Activated CD8-positive, alpha-beta memory T cell treated with anti-CD3 and anti-CD28 coated beads, Interleukin-2, amount 50 U/mL, for 48 hours (primary cell): ENCODE data around the gene TMED6.
"Not testable (repeated sequence)": the region's sequence is repeated elsewhere in the genome, so short reads cannot be mapped to it uniquely, and the experiment has no call there.

Experiments
- DNase-seq: peaks from one replicate; pipeline ENCODE4 v3.0.0-alpha.2; 2020

The TMED6 gene

DNA sequence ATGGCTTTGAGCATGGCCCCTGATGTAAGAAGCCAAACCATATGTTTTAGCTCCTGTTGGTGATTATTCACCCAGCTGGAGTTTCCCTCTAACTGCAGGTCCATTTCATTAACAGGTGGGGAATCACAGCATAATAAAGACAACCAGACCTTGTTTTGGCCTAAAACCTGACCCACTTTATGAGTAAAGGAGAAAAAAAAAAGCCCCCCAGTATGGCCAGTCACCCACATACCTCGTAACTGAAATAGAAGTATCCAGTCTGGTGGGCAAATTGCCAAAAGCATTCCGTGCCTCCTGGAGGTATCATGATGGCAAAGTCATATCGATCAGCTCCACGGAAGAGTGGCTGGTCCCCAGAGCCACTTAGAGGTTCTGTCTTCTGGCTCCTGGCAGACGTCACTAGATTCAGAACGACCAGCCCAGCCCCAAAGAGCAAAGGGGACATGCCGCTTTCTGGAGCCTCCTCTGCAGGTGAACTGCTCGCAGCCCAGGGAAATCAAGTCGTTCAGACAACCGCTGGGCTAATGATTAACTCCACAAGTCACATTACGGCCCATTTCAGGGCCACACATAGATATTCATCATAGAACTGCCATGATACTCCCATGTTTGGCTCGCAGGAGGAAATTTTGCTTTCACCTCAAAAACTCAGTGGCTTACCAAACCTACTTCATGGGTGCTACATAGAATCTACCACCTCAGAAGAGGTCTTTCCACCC, at the start of gene TMED6:
TSS of gene TMED6 (minus strand) at position 478 of the 719 bp plus-strand sequence. CDS start at position 445, 33 bp downstream.
- DNase-seq: no peak

DNA sequence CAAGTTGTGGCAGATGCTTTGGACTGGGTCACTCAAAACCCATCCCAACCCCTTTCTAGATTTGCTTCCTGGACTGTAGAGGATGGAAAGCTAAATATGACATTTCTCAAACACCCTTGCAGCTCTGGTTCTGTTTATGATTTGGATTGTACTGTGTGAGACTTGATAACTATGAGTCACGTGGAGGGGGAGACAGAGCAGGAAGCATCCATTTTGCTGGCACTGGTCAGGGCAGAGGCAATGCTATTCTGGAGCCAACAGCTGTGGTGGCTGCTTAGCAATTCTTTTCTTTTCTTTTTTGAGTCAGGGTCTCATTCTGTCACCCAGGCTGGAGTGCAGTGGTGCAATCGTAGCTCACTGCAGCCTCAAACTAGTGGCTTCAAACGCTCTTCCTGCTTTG, 47.8 kb upstream of the TMED6 start:
- DNase-seq: peak; percentile 44

DNA sequence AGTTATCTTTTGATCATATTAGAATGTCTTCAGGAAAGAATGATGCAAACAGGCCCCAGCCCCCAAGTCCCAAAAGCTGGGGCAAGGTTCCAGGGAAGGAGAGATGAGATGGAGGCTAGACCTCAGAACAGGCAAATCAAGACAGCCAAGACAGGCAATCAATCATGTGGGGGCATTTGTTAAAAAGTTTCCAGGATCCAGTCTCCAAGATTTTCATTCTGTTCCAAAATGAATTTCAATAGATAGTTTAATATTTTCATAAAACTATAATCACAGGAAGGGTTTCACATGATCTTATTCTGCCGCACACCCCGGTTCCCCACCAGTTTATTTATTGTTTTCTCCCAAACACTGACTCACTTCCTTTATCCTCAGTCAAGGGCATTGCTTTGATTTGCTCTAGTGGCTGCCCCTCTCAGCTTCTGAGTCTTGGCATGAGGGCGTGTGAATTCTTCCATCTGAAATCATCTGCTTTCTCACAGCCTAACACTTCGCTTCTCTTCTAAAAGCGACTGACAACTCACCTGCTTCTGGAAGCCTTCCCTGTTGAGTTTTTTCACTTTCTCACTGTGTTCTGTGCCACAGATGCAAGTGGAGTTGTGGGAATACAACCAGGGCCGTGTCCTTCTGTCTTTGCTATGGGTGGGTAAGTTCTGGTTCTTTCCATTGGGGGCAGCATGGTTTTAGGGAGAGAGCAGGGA, 46.4 kb upstream of the TMED6 start:
- peak; percentile 42 for DNase-seq

DNA sequence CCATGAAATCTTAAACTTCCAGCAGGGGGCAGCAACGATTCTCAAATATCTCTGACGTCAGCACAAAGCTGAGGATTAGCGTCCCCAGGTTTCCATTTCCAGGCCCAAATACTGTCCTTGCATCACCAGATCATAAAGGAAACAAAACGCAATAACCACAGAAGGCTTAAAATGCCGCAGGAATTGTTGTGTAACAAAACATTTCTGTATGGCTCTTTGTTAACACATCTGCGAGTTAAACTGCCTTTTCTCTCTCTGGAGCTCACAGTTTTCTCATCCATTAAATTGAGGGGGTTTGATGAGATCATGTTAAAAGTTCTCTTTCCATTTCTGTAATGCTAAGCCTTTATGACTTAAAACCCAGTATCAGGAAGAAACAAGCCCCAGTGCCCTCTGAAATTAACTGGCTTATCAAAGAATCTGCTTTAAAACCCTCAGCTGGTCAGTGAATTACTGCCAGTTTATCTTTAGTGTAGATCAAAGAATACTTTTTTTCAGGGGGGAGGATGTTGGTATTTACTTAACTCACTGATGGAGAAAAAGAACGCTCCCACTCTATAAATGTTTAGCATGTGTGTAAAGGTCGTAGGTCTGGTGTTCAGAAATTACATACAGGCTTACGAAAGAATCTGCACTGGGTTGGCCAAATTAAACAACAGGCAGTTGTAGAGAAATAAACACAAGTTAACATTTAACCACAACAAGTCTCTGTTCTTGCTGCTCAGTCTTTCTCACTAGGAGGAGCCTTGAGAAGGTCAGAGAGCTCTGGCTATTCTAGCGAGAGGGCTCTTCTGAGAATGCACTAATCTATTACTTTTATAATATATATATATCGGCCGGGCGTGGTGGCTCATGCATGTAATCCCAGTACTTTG, 44.8 kb upstream of the TMED6 start:
- DNase-seq: peak; percentile 80

- DNase-seq: no peak
Observed at GRCh38 chr16:69395859-69396186, 44.2 kb upstream of the TMED6 start.

DNA sequence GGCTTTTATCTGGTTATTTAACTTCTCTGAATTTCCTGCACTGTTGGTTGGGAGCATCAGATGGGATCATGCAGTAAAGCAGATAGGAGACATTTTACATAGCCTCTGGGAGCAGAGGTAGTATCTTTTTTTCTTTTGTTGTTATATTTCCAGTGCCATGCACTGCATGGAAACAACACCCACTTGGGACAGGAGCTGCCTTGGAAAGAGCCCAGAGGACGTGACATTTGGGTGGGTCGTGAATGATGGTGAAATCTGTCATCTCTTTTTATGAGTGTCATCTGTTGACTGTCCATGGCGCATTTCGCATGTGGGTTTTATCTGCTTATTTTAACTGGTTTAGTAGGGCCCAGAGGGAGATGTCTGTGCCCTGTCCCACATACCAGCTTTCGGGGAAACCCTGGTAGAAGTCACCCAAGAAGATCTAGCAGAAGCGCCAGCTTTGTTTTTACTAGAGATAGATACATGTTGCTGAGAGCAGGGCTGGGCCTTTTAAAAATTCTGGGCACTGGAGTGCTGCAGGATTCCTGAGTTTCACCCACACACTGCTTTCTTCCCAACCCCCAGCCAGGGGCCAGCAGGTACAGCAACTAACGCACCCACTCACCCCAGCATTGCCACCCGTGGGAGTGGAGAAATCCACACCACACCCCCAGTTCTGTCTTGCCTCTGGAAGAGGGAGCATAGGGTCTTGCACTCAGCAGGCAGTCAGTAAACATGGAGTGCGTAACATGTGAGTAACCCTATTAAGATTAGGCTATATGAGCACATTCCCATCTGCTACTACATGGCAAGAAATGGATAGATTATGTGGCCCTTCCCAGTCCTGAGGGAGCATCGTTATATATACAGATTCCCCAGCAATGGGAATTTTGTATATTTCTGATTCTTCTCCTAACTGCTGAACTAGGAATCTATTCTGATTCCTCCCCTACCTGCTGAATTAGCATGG, 42.6 kb upstream of the TMED6 start:
- peak; percentile 44 for DNase-seq

DNA sequence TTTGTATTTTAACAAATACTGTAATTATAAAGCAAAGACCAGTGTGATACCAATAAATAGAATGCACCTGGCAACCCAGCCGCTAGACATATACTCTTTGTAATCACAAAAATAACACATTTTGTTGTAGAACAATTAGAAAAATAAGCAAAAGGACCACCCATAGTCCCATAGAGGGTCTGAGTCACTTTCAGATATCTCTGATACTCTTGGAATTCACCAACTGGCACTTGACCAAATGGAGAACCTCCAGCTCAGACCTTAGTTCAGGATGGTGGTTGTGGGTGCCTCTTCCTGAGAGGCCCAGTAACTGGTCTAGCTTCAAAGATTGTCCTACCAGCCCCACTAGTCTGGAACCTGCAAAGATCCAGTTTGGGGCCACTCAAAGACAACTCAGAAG, 35.0 kb upstream of the TMED6 start:
- peak; percentile 46 for DNase-seq

DNA sequence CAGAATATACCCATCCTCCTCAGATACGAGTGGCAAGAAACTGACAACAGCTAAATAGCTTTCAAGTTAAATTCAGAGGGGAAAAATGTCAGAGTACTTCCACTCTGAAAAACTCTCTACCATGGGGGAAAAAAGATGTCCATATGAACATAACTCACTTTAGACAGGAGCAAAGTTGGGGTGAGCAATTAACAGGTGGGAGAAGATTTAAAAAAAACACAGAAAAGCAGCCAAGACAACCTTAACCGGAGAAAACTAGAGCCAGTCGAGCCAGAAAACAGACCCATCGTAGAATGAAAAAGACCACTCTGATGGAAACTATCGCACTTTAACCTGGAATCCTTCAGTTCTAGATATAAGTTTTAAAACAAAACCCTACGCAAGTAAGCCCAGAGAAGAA, 33.4 kb upstream of the TMED6 start:
- no peak for DNase-seq

DNA sequence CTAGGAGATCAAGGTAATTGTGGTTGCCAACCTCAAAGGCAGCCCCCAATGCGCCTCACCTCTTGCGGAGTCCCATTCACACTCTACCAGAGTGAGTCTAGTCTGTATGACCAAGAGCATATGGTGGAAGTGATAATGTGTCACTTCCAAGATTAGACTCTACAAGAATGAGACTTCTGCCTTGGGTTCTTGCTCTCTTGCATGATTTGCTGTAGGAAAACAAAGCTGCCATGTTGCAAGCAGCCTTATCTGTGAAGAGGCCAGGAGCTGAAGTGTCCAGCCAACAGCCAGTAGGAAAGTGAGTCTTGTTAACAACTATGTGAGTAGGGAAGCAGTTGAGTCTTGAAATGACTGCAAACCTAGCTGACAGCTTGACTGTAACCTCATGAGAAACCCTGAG, 30.8 kb upstream of the TMED6 start:
- no peak for DNase-seq

GRCh38 chr16:69381231-69381630, 29.6 kb upstream of the TMED6 start:
- no peak for DNase-seq

DNA sequence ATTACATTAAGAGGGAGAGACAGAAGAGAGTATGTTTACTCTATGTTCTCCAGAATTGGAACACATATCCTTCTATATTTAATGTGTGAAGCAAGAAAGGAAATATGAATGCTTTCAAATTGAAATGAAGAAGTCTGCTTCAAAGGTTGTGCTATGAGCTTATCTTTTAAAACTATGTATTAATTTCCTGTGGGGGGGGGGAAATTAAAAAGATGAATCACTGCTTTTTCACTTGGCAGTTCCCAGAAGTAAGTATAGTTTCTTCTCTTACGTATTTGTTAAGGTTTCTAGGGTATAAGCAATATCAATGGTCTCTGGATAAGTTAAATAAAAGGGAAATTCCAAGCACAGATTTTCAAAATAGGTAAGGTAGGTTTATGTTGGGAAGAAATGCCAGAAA, 27.2 kb upstream of the TMED6 start:
- DNase-seq: no peak

GRCh38 chr16:69378036-69378435, 26.4 kb upstream of the TMED6 start:
- no peak for DNase-seq

DNA sequence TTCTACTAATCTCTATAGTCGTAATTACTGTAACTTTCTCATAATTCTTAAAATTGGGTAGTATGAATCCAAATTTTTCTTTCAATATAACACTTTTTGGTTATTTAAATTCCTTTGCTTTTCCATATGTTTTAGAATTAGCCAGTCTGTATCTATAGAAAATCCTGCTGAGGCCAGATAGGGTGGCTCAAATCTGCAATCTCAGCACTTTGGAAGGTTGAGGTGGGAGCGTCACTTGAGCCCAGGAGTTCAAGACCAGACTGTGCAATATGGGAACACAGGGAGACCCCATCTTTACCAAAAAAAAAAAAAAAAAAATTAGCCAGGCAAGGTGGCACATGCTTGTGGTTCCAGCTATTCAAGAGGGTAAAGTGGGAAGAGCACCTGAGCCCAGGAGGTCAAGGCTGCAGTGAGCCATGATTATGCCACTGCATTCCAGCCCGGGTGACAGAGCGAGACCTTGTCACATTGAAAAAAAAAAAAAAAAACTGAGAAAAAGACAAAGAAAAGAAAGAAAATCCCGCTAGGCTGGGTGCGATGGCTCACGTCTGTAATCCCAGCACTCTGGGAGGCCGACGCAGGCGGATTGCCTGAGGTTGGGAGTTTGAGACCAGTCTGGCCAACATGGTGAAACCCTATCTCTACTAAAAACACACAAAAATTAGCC, 24.9 kb upstream of the TMED6 start:
- no peak for DNase-seq

DNA sequence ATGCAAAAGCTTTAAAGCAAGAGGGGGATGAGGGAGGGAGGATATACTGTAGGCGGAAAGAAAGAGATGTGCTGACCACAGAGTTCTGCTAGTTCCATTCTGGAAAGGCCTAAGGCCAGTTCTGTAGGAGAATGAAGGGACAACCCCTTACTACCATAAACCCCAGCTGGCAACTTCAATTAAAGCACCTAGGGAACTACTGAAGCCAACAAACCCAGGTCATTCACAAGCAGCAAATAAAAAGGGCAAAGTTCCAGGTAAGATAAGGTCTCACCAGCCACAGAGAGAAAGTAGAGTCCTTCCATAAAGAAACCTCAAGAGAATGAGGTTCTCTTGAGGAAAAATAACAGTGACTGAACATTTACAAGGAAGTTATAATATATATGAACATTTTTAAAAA, 21.4 kb upstream of the TMED6 start:
- no peak for DNase-seq

DNA sequence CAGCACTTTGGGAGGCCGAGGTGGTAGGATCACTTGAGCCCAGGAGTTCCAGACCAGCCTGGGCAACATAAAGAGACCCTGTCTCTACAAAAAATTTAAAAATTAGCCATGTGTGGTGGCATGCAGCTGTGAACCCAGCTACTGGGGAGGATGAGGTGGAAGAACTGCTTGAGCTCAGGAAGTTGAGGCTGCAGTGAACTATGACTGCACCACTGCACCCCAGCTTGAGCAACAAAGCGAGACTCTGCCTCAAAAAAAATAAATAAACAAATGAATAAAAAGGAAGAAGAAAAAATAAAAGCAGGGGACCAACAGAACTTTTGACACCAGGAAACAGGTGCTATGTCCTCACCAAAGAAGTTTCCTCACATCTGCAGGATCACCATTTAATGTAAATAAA, 20.0 kb upstream of the TMED6 start:
- DNase-seq: no peak

- no peak for DNase-seq
Observed at GRCh38 chr16:69368866-69369265, 17.3 kb upstream of the TMED6 start.

DNA sequence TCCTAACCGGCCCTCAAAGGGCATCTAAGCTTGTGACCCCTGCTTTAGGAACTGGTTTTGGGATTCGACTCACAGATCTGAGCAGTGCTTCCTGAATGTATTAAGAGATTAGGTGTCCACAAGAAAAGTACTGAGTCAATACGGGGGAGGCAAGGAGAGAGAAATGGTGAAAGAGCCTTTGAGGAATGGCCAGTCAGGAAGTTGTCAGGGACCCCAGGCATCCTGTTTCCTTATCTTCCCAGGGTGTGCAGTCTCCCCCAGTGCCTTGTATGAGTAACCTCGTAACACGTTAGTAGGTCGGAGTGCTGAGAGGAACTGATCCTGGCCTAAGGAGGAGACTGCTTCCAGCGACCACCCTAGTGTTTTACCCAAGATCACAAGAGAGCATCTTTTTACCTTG, 16.4 kb upstream of the TMED6 start:
- DNase-seq: no peak

- DNase-seq: no peak
Observed at GRCh38 chr16:69366431-69366830, 14.8 kb upstream of the TMED6 start.

- DNase-seq: no peak
Observed at GRCh38 chr16:69365901-69366300, 14.3 kb upstream of the TMED6 start.

DNA sequence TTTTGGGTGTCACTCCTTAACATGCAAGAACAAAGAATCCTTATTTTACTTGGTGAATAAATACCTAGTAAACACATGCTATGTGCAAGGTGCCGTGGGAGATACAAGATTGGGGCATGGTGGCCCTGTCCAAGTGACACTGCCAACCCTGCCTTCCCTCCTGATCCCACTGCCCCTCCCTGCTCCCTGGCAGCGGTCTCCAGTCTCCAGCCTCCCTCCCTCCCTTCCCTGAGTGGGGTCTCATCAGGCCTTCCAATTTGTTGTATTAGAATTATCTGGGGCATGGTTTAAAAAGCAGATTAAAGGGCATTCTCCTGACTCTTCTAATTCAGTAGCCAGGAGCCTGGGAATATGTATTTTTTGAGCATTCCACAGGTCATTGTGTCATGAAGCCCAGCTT, 12.5 kb upstream of the TMED6 start:
- no peak for DNase-seq

- no peak for DNase-seq
Observed at GRCh38 chr16:69363281-69363717, 11.7 kb upstream of the TMED6 start.

DNA sequence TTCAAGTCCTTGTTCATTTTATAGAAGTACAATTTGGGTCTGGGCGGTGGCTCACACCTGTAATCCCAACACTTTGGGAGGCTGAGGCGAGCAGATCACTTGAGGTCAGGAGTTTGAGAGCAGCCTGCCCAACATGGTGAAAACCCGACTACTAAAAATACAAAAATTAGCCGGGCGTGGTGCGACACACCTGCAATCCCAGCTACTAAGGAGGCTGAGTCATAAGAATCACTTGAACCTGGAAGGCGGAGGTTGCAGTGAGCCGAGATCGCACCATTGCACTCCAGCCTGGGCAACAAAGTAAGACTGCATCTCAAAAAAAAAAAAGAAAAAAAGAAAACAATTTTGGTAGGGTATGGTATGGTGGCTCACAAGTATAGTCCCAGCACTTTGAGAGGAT, 8.5 kb upstream of the TMED6 start:
- DNase-seq: not testable (repeated sequence)
